ENCODE data around the gene PIN1.
A peak's percentile ranks its signal among the peaks of the same experiment; 100 is the strongest.
"Not testable (repeated sequence)": the region's sequence is repeated elsewhere in the genome, so short reads cannot be mapped to it uniquely, and the experiment has no call there.

PIN1 gene

GRCh38 chr19:9818734-9819595, 16.2 kb upstream of the PIN1 start, which contains the start of gene FBXL12:
FBXL12 (minus strand) TSS chr19:9819079; CDS start chr19:9818813, 266 bp downstream.
- DNase-seq (ENCODE audit: low spot score): peak; percentile 97

DNA sequence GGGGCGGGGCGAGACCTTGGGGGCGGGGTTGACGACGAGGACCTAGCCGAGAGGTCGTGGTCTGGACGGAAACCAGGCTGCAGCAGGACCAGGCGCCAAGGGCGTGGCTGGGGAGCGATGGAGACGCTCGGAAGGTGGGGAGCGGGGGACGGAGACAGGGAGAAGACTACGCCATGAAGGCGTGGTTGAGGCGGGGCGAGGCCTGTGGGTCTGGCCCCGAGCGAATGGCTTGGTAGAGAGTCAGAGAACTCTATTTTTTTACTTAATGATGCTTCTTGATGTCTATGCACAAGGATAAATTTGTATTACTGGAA, 15.6 kb upstream of the PIN1 start:
- DNase-seq (ENCODE audit: low spot score): no peak

DNA sequence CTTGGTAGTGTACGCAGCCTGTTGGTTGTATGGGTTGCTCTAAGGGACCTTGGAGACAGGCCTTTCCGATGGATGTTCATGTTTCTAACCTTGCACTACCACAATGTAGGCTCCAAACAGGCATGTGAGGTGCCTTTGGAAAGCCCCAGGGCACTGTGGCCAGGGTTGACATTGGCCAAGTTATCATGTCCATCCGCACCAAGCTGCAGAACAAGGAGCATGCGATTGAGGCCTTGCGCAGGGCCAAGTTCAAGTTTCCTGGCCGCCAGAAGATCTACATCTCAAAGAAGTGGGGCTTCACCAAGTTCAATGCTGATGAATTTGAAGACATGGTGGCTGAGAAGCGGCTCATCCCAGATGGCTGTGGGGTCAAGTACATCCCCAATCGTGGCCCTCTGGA, 15.1 kb upstream of the PIN1 start:
- not testable (repeated sequence) for DNase-seq (ENCODE audit: low spot score)

- no peak for DNase-seq (ENCODE audit: low spot score)
Measured at GRCh38 chr19:9823816-9824215, 11.3 kb upstream of the PIN1 start.

DNA sequence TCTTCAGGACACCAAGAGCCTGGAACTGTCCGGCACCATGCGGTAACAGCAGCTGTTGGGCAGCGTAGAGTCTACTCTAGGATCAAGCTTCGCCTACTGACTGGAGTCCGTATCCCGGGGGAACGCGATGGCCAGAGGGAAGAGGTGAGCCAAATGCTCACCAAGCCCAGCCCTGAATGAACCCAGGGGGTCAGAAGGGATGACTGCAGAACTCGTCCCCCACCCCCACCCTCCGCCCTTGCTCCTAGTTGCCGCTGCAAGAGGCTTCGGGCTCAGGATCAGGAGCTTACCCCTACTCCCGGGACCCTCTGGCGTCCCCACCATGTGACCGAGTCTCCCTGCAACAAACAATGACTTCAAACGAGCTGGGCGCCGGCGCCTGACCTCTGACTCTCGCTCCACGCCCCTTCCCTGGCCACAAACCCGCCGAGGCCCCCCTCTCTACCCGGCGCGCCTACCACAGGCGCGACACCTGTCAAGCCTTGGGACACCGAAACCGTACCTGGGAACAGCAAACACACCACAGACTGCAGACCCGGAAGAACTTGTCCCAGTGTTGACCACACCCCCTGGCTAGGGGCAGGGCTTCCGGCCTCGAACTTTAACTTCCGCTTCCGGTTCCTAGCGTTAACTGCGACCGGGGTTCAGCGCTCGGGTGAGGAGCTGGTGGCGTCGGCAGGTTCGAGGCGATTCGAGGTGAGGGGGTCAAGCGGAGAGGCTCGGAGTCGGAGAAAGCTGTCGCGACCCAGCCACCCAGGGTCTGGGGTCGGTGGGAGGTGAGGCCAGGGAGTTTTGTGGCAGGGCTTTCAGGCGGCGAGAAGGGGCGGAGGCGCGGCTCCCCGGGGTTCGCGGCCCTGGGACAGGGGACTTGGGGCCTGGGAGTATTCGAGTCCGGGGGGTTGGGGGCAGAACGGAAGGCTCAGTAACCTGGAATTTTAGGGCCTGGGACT, 7.6 kb upstream of the PIN1 start, which contains the start of gene UBL5:
Gene UBL5 (plus strand): TSS at position 630 of the 950 bp plus-strand sequence. CDS start 420 bp downstream, outside the sequence.
- peak; percentile 93 for DNase-seq (ENCODE audit: low spot score)

DNA sequence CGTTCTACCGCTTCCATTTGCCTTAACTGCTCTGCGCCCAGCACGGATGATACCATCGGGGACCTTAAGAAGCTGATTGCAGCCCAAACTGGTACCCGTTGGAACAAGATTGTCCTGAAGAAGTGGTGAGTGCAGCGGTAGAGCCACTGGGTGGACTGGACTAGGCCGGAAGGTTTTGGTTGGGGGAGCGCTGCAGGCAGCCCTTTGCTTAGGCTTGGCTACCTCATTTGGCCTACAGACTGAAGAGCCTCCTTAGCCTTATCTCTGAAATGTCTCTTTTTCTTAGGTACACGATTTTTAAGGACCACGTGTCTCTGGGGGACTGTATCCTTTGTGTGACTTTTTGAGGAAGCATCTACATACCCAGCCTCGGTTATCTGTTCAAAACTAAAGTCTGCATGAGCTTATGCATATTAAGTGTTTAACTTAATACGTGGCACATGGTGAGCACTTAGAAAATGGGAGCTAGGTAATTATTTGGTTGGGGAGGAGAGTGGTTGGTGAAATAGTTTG, 6.5 kb upstream of the PIN1 start:
- no peak for DNase-seq (ENCODE audit: low spot score)

- DNase-seq (ENCODE audit: low spot score): no peak
Measured at GRCh38 chr19:9834307-9834725, 802 bp upstream of the PIN1 start.

DNA sequence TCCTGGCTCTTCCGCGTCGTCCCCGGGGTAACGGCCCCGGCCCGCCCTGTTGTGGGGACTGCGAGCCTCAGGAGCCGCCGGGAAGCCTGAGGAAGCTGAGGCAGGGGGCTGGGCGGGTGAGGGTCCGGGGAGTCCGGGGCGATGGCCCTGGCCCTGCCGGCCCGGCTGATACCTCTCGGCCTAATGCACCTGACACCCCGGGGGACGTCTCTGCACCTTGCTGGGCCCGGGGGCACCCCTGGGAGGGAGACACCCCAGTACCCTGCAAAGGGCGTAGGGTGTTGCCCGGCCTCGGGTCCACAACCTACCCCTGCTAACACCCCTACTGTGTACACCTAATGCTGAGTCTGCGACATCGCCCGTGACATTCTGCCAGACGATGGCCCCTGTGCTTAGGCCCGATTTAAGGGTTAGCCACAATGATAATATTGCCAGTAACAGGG, 410 bp downstream of the PIN1 start:
- no peak for DNase-seq (ENCODE audit: low spot score)

DNA sequence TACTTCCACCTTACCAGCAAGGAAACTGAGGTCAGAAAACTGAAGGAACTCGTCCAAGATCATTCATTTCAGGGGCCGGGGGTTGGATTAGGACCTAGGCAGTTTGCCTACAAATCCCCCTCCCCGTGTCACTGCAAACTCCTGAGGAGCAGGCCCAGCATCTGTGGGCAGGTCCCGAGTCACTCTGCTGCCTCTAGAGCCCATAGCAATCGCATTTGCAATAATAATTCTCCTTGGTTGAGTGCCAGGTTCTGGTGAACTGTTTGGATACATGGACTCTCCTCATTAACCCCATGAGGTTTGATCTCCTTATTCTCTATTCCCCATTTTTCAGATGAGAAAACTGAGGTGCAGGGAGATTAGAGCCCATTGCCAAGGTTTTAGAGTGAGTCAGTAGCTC, 903 bp downstream of the PIN1 start:
- DNase-seq (ENCODE audit: low spot score): peak; percentile 51

GRCh38 chr19:9838324-9838723, 3.2 kb downstream of the PIN1 start:
- no peak for DNase-seq (ENCODE audit: low spot score)

GRCh38 chr19:9839415-9839814, 4.3 kb downstream of the PIN1 start:
- no peak for DNase-seq (ENCODE audit: low spot score)

- no peak for DNase-seq (ENCODE audit: low spot score)
Measured at GRCh38 chr19:9842834-9843625, 7.9 kb downstream of the PIN1 start.

GRCh38 chr19:9843626-9844273, 8.6 kb downstream of the PIN1 start:
- DNase-seq (ENCODE audit: low spot score): not testable (repeated sequence)

DNA sequence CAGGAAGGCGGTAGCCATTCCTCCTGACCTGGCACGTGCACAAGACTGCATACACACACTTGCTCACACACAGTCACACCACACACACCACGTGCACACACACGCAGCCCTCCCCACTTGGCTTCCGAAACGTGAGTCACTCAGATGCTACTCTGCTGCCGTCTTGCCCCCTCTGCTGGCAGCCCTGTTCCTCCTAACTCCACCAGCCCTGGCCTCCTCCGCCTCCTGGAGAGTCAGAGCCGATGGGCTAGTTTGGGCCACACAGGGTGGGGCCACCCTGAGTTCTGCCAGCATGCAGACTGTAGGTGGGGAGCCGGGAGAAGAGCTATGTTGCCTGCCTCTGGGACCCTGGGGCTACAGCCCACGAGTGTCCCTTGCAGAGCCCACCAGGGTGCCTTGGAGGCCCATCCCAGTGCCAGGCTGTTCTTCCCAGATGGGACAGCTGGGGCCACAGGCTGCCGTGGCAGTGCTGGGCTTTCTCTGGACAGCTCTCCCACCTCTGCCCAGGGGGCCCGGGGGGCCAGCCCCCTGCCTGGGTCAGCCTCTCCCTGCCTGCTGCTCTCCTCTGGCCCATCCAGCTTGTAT, 12.1 kb downstream of the PIN1 start:
- DNase-seq (ENCODE audit: low spot score): peak; percentile 28

DNA sequence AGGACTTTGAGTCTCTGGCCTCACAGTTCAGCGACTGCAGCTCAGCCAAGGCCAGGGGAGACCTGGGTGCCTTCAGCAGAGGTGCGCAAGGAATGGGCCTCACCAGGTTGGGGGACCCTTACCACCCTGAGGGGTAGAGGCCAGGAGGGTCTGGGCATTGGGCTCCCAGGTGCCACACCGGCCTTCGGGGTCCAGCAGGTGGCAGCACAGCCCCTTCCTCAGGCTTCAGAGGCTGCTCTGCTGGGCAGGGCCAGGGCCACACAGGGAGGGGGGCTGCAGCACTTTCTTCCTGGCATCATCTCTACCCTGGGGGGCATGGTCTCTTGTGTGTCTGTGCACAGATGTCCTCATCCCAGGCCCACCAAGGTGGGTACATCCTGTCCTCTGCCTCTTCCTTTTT, 12.9 kb downstream of the PIN1 start:
- no peak for DNase-seq (ENCODE audit: low spot score)

GRCh38 chr19:9848762-9849161, 13.6 kb downstream of the PIN1 start:
- no peak for DNase-seq (ENCODE audit: low spot score)

DNA sequence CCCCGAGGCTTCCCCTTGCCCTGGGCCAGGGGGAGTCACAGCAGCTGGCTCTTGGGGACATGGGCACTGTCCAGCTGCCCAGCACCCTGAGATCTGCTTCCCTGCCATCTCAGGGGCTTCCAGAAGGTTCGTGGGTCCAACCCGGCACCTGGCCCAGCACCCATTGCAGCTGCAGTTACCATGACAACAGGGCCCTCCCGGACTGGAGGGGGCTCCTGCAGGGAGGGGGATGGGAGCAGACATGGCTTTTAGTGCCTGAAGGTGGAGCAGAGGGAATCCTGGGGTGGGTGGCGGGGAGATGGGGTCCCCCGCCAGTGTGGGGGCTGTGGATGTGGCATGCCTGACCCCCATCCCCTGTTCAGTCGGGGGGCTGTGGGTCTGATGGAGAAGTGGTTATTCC, 14.7 kb downstream of the PIN1 start:
- DNase-seq (ENCODE audit: low spot score): no peak

GRCh38 chr19:9850235-9850959, 15.3 kb downstream of the PIN1 start:
- no peak for DNase-seq (ENCODE audit: low spot score)

DNA sequence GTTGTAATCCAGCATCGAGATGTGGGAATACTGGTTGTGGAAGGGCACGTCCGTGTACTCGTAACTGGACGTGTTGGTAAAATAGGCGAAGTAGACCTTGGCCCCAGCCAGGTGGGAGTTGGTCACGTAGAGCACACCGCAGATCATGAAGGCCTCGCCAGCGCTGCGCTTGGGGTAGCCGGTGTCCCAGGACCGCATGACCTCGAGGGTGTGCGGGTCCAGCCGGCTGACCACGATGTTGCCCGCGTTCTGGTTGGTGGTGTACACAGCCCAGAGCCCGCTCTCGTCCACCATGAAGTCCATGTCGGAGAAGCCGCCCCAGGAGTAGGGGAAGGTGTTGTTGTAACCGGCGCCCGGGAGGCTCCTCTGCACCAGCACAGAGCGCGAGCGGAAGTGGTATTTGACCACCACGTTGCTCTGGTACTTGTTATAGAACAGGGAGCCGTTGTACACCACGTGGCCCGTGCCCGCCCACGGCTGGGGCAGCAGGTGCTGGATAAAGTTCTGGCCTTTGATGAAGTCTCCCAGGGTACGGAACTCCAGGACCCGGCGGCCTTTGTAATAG, 19.2 kb downstream of the PIN1 start:
- no peak for DNase-seq (ENCODE audit: low spot score)

DNA sequence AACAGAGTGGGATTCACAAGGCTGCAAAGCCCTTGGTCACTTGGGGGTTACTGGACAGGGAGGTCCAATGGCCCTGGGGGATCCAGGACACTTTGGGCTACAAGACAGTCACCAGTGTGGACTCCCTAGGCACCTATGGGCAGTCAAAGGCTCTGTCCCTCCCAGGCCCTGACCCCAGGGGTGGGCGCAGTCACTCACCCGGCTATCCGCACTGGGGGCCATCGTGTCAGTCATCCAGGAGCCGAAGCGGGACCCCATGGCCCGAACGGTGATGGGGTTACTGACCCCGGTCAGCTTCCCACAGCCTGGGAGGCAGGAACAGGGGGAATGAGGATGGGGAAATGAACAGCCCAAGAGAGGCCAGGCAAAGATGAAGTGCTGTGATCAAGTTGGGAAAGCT, 21.5 kb downstream of the PIN1 start:
- DNase-seq (ENCODE audit: low spot score): no peak
